HG03571 (cell line): Measurements from ENCODE around the gene PHF21A.

Source experiments
- ATAC-seq: cut with Tn5 transposase; IDR thresholded peaks from one replicate; pipeline ENCODE4 v1.9.1; 2021; ENCODE audit not compliant: unreplicated experiment

PHF21A gene

DNA sequence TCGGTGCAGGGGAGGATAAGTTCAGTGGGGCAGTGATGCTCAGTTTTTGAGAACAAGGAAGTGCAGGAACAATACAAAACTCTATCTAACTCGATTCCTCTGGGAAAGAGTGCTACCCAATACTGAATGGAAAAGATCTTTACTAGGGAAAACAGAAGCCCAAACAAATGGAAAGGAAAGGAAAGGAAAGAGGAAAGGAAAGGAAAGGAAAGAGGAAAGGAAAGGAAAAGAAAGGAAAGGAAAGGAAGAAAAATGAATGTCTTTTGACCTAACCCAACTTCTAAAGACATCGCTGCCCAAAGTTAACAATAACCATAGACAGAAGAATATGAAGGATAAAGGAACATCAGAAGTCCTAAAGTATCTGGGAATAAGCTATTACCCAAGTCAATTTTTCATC is 41.6 kb downstream of the PHF21A start:
- no peak for ATAC-seq

DNA sequence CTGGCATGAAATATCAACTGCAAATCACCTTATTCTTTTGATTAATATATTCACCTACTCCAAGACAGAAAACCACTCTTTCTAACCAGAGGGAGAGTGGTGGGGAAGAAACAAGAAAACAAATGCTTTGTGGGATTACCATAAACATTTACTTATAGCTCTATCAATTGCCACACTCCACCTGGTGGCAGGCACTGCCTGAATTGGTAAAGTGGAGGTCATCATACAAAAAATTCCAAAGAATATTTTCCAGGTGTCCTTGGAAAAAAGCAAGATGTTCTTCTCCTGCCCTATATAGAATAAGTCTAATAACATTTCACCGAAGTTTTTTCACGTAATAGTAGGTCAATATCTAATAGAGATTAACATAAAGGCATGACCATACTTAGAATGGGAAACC is 45.3 kb downstream of the PHF21A start:
- ATAC-seq = no peak

- no peak for ATAC-seq
Measured at GRCh38 chr11:46075168-46075567, 46.1 kb downstream of the PHF21A start.

GRCh38 chr11:46073632-46074031 is 47.6 kb downstream of the PHF21A start:
- ATAC-seq = no peak

GRCh38 chr11:46072172-46072964 is 48.9 kb downstream of the PHF21A start:
- ATAC-seq = no peak

DNA sequence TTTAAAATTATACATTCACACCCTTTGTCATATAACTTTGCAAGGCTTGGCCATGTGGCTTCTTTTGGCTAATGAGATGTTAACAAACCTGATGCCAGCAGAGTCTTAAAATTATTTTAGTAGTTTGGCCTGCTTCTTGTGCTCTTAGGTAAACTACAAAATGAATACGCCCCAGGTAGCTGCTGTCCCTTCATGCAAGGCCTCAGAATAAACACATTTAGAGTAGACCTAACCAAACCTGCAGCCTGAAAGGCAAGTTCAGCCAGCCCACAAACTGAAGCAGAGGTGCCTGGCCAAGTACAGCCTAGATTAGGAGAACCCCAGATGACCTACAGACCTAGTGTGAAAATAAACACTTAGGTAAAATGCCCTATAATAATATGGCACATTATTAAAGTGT is 50.2 kb downstream of the PHF21A start:
- ATAC-seq = no peak

DNA sequence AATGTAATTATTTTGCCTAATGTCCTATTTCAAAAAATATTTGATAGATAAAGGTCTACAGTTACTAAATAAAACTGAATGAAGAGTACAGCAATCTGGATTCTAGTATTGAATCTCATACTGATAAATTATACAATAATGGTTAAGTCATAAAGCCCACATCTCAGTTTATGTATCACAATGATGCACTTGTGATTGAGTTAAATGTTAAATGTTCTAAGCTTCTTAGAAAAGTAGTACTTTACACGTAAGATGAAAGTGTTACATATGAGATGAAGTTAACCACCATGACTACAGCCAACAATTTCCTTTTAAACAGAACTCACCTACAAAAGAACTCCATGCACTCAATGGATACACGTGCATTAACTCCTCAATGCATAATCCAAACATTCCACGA is 51.7 kb downstream of the PHF21A start:
- ATAC-seq = no peak

- ATAC-seq = no peak
Measured at GRCh38 chr11:46066335-46066734, 54.9 kb downstream of the PHF21A start.

- ATAC-seq = no peak
Measured at GRCh38 chr11:46065681-46066080, 55.6 kb downstream of the PHF21A start.

- no peak for ATAC-seq
Measured at GRCh38 chr11:46064221-46064620, 57.0 kb downstream of the PHF21A start.

- ATAC-seq = no peak
Measured at GRCh38 chr11:46063138-46063537, 58.1 kb downstream of the PHF21A start.

GRCh38 chr11:46060013-46060412 is 61.2 kb downstream of the PHF21A start:
- ATAC-seq = no peak

GRCh38 chr11:46057489-46057888 is 63.8 kb downstream of the PHF21A start:
- no peak for ATAC-seq

DNA sequence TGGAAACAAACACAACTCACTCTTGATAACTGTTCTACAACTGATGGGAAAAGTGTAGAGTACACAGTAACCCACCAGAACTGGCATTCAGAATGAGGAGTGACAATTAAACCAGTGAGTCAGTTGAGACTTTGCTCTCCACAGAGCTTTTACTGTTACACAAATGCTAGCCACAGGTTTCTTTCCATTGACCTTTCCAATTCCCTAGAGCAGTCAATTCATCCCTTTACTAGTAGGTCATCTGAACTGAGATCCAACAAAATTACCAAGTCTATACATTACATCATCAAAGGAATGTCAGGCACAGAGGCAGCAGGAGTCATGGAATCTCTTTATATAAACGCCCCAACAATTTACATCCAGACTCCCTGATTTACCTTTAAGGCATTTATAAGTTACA is 65.9 kb downstream of the PHF21A start:
- ATAC-seq = no peak

DNA sequence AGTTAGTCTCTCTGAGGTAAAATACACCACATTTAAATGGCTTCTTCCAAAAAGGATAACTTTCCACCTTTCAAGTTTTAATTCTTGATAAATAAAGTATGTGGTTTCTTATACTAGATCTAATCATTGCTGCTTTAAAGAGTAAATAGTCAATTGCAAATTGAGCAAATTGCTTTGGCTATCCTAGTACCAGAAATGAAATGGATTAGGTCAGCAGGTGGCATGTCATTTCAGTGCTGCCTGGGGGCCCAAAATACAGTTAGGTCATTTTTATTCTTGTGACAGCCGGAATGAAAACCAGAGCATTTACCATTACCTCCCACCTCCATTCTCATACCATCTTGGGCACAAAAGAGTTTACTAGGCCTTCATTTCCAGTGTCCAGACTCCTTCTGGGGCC is 70.2 kb downstream of the PHF21A start:
- ATAC-seq = no peak

- ATAC-seq = no peak
Measured at GRCh38 chr11:46050662-46051061, 70.6 kb downstream of the PHF21A start.

DNA sequence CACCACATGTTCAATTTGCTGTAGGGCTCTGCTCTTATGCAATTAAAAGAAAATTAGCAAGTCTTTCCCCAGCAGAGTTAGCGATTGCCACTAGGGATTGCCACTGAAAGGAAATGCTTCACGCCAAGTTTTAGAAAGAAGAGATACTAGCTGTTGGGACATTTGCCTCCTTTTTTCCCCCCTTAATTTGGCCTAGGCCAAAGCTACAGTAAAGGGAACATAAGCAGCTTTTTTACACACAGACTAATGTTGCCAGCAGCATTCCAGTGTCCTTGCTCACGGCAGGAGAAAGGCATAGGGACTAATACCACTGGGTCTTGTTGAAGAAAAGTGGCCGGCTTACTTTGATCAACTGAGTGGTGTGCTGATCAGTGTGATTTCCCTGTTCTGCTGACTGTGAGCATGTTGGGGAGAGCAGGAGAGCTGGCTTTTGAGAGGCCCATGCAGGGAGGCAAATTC is 71.2 kb downstream of the PHF21A start:
- ATAC-seq = no peak

GRCh38 chr11:46049325-46049897 is 71.8 kb downstream of the PHF21A start:
- no peak for ATAC-seq

- no peak for ATAC-seq
Measured at GRCh38 chr11:46048198-46048597, 73.1 kb downstream of the PHF21A start.

GRCh38 chr11:46047520-46047919 is 73.7 kb downstream of the PHF21A start:
- ATAC-seq = no peak

DNA sequence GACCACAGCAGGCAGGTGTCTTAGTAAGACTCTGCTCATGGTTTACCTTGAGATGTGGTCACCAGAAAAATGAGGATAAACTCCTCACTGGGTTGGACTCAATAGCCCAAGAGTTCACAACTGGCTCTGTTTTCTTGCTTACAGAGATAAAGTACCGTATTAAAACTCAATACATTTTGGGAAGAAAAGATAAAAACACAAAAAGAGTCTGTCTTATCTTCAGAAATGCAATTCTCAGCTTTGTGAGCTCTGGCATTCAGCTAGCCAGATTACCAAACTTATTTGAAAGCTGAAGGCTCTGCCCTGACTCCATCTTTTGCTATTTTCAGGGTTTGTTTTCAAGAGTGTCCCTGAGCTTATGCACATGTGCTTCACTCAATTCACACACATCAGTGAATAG is 75.4 kb downstream of the PHF21A start:
- ATAC-seq = no peak

DNA sequence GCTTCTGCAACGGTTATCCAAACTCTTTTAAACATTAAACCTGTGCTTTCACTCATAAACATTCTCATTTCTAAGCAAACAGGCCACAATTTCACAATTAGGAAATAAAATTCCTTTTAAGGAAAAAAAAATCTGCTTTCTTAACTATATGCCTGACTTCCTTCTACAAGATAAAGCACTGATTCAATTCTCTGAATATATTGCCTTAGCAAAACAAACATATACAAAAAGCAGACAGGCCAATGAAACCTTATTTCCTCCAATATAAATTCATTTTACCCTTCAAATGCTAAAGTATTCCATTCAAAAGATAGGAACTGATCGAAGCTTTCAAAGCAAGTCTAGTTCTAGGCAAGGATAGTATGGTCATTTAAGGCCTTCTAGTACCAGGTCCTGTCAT is 76.7 kb downstream of the PHF21A start:
- no peak for ATAC-seq

GRCh38 chr11:46039990-46040389 is 81.3 kb downstream of the PHF21A start:
- no peak for ATAC-seq
